IPS DF 4.7 (cell line): ENCODE measurements around the gene IL9.

ENCODE experiments used
- DNase-seq: peaks from one replicate; pipeline ENCODE4 v3.0.0-alpha.2; 2013; ENCODE audit warnings: low spot score; ENCODE audit errors: extremely low read depth

The IL9 gene

DNA sequence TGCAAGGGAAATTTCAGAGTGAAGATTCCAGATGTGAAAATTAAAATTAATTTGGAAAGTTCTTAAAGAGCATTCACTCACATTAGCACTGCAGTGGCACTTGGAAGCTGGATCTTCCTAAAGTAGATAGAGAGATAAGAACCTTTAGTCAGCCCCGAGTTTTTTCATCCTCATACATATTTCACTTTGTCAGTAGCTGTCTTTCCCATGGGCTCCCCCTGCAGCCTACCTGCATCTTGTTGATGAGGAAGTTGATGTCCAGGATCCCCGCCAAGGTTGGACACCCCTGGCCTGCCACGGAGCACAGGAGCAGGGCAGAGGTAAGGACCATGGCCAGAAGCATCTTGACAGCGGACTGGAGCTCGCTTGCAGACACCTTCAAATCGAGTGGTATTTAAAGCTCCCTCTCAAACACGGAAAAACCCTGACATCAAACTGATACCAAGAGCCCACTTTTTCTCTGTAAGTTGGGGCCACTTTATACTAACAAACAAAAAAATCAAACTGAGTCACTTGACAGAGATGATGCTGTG lies at the start of gene IL9:
TSS of gene IL9 (minus strand) at position 368 of the 533 bp plus-strand sequence. CDS start at position 343, 25 bp downstream.
- DNase-seq, result no peak

DNA sequence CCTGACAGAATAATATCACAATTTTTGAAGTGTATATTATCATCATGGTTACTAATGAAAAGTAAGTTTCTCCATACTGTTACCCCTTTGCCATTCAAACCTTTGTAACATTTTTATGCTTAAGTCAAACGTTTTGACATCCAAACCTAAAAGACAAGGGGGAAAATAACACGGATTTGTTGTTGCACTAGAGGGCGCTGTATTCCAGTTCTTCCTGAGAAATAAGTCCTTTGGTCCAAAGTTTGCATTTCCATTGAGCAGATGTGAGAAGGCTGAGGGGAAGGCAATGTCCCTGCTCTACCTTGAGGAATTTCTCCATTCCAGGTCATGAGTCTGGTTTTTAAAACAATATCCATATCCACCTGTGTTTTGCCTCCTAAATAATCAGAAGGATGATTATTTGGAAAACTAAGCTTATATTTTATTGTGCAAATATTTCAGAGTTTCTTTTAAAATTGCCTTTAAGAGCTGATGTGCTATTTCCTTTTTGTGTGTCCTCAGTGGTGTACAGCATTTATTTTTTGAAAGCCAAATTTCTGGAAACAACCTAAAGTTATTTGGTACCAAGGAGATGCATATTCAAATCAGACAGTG lies 49.4 kb upstream of the IL9 start:
- DNase-seq, result peak; percentile 28

DNA sequence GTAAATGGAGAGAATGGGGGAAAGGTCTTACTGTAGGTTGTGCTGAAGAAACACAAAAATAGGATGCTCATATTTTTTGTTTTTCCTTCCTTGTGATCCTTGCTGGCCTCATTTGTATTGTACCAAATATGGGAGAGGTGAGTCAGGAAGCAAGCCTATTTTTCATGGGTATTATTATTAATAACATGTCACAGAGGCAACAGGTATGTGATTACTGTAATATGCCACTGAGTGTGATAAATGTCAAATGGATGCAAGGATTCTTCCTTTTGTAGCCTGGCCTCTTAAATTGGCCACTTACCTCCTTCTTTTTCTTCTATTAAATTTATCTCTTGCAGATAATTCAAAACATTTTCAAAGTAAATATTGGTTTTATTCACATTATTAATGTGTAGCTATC lies 48.9 kb upstream of the IL9 start:
- DNase-seq, result no peak

DNA sequence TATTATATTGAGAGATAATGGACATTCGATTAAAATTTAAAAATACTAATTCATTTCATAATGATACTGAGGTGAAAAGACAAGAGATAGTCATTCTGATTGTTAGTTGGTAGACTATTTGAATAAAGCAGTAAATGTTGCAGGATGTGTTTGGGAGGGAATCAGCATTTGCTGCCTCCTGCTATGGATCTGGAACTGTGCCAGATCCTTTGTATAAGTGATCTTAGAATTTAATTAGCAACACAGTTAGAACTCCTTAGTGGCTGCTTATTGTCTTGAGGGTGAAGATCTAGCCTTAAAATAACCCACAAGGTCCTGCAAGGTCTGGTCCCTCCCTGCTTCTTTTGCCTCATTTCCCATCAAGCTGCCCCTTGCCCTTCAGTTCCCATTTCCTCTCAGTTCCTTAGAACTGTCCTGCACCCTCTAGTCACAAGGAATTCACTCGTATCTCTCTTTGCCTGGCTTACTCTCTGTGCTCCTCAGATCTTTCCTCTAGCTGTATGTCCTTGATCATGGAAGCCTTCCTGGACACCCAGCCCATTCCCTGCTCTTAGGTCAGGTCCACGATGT lies 46.6 kb upstream of the IL9 start:
- no peak for DNase-seq

DNA sequence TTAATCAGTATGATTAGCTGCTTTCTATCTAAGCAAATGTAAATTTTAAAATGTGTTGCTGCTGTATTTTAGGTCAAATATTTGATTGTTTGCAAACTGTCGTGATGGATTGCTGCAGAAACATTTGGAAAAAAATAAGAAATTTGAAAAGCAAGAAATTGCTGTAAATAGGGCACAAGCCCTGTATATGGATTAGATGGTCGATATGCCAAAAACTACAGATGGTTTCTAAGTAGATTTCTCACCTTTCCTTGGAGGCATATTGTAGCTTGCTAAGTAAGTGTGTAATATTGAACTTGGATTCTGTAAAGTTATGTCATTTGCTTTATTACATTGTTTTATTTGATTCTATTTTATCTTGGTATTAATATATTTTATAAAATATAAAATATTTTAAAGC lies 46.1 kb upstream of the IL9 start:
- no peak for DNase-seq

DNA sequence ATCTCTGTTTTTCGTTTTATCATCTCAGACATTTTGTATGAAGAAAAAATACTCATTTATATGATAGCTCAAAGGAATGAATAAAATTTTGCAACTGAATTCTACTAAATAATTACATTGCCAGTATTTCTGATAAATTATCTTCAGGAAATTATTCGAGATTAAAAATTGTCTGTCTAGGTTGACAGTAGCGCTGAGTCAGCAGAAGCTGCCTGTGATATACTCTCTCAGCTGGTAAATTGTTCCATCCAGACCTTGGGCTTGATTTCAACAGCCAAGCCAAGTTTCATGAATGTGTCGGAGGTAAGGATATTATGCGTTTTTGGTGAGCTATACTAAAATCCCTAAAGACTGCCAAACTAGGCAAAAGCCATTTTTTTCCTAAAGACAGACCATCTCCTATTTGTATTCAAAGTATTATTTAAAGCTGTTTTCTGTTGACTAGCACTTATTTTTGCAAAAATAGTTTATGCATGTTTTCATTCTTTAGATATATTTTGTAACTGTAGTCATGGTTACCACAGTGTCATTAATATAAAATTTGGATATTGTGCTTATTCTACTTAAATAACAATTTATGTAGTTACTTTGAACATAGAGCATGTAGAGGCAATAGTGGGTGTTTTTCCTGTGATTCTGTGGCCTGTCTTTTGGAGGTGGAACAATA lies 41.7 kb upstream of the IL9 start:
- DNase-seq, result no peak

DNA sequence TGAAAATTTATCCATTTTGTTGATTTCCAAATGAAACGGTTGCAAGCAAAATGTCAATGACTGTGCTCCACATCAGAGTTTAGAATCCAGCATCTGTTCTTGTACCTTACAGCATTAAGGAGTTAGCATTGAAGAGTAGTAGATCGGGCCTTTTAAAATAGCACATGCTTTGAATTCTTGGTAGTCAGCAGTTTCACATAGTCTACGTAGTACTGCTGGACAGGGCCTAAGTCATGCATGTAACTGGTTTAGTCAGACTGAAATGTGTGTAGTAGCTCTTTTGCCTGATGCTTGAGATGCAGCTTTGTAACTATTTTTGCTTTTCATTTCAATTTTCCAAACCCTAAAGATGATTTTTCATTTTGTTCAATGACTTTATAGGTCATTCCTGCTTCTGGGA lies 39.3 kb upstream of the IL9 start:
- no peak for DNase-seq

DNA sequence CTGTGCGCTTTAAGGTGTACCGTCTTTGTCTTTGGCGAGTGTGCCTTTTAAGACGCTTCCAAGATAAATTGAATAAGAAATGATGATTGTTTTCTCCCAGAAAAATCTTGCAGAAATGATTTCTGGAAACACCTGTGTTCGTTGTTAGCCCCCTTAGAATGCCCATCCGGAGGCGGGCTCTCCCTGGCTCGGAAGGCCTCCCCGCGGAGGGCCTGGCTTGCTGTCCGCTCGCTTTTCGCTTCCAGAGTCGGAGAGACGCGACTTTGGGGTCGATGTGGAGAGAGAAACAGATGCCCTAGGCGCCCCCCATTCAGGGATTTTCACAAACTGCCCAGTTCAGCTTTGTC lies 35.3 kb upstream of the IL9 start:
- DNase-seq, result no peak

DNA sequence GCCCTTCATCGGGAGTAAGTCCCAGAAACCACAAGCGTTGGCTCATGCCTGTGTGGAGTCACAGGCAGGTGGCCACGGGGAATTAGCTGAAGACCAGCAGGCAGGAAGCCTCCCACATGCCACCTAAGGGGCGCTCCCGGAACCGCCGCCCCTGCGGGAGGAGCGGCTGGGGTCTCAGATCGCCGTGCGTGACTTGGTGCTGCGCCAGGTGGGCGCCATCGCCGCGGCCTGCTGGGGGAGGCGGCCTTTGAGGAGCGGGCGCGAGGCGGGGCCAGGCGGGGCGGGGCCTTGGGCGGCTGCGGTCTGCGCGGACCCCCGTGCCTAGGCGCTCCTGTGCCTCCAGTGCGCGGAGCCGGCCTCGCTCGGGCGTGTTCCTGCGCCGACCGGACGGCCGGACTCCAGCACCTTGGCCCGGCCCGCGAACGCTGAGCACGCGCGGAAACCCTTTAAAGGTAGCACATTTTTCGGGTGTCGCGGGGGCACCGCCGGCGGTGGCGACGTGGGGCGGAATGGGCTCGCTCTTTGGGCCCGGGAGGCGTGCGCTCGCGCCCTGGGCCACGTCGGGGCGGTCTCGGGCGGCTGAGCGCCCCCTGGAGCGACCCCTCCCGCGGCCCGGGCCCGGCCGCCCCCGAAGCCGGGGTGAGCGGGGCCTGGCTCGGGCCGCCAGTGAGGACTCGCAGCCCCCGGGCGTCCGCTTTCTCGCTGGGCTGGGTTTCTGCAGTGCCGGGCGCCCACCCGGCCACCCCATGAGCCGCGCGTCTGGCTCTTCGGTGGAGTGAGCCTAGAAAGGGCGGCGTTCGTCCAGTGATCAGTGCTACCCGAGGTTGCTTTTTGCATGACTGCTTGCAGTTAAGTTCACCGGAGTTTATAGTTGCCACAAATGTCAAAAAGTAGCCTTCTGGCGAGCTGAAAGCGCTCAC lies 34.6 kb upstream of the IL9 start:
- DNase-seq, result no peak

DNA sequence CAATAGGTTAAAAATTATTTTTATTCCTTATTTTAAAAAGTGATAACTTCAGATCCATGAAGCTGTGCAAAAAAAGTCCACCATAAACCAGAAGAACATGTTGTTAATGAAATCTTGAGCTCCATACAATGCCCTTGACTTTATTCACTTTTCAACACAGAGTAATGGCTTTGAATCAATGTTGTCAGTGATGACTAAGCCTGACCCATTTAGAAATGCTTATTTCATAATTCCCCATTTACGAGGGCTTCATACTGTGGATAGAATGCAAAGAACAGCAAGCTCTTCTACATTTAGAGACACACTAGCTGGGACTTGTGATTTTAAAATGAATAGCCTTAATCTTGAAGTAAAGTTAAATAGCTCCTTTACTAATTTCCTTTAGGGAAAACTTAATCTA lies 25.7 kb upstream of the IL9 start:
- no peak for DNase-seq

DNA sequence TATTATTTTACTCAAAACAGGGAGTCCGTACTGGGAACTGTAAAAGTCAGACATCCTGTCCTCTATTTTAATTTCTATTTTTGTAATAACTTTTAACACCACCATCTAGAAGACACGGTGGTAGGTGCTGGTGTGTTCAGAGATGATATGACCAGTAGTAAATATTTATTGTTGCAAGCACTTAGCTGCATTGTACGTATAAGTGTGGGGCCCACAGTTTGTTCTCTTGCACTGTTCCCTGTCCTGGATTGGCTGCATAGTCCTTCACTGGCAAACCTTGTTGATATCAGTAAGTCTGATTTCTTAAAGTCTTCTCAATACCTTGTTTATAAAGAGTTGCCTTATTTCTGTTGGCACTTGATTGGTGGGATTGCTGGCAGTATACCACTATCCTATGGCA lies 24.6 kb upstream of the IL9 start:
- no peak for DNase-seq

DNA sequence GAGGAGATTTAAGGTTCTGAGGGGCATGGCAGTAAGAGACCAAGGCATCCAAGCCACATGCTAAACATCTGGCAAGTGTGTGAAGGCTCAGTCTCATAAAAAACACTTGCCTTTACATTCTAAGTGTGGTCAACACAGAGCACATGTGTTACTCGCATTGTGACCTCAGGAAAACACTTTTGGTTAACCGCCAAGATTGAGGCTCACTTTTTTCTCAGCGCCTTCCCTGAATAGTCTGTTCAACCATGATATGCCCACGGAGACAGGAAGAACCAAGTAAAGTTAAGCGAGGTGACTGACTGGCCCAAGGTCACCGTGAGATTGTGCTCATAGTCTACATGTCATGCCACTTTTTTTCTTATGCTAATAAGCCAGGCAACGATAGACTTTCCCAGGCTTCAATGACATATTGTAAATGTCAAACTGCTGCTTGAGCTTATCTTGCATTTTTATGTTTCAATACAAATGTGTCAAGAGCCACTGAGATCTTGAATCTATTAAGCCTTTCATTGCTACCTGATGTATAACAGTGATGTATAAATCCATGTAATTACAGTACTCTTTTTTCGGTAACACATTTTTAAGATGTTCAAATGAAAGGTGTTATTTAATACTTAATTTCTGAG lies 21.1 kb upstream of the IL9 start:
- no peak for DNase-seq

DNA sequence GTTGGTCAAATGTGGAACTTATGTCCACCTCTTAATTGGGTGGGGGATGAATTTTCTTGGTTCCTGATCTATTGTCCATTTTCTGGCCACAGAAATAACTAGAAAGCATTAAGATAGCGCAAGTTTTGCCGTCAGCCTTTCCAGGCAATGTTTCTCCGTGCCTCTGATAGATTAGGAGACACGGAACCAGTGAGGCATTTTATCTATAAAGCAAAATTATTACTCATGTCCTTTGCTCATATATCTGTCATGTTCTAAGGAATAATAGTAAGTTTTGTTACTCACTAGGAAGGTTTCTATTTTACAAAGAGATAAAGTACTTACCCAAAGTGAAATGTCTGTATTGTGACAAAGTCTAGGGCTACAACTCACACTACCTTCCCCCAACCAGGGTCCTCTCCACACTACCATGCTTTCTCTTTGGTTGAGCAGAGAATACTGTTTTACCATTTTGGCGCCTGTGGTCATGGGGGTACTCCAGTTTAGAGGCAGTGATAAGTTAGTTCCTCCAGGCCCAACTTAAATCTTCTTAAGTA lies 19.9 kb upstream of the IL9 start:
- no peak for DNase-seq

DNA sequence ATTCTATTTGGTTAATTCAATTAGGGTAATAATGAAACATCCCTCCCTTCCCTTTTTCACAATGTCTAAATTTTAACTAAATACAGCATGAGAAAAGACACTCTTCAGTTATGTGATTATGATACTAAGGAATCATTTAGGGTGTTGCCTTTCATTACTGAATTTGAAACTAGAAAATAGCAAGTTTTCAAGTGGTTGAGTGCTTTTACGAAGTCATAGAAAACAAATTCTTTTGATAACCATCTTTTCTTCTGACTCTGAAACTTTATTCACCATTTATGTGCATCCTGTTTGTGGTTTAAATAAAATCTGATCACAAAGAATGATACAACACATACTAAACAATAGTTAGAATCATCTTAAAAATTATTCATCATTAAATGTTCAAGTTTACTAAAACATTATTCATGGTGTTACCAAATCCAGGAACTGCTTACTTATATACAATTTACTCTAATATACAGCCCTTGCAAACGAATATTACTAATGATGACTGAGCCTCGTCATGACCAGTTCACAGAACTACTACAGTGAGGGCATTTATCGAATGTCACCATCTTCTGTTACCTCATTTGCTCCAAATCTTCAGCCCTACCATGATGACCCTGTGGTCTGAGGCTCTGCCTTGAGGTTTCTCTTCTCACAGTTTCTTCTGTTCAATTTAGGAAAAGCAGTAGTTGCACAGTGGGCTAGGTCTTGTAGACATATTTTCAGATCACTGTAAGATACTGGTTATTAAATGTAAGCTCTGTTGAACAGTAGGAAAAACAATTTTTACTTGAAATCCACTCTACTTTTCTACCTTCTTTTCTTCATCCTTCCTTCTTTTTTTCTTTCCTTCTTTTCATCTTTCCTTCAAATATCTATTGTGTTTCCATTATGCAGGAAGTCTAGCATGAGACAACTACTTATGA lies 18.3 kb upstream of the IL9 start:
- no peak for DNase-seq

DNA sequence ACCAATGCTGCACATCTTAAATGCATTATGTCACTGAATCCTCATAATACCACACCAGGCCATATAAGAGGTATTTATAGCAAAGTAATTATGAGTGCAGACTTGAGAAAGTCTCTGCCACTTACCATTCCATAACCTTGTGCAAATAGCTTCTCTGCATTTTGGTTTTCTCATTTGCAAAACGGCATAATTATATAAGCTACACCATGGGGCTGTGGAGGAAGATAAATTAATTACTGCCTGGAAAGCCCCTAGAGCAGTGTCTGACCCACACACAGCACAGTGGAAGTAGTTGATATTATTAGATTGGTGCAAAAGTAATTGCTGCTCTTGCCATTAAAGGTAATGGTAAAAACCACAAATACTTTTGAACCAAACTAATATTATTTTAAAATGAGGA lies 9.5 kb upstream of the IL9 start:
- DNase-seq, result no peak

DNA sequence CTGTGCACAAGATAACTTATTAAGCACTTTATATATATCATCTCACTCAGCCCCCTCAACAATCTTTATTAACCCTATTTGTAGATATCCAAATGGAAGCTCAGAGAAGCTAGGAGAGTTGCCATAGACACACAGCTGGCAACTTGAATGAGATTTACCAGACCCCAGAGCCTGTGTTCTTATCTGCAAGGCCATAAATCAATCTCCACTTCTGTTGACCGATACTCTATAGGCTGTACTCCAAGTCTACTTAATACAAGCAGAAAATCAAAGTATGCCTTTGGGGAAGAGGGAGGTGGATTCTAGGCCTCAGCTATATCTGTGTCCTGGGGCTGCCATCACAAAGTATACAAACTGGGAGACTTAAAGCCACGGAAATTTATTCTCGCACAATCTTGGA lies 6.0 kb upstream of the IL9 start:
- no peak for DNase-seq

DNA sequence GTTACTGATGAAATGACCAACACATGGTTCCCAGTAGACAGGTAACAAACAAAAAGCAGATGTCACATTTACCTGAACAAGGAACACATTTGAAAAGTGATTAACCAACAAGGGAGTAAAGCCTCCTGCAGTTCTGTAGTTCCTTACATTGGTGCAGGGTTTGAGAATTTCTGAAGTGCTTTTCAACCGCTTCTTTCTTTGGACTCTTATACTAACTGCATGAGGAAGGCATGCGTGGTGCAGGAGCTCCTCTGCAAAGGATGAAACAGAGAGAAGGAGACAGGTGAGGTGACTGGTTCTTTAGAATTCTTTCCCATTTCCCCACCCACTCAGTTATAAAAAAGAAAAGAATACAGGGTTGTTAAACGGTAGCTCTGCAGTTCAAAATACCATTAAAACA lies 4.6 kb upstream of the IL9 start:
- no peak for DNase-seq

DNA sequence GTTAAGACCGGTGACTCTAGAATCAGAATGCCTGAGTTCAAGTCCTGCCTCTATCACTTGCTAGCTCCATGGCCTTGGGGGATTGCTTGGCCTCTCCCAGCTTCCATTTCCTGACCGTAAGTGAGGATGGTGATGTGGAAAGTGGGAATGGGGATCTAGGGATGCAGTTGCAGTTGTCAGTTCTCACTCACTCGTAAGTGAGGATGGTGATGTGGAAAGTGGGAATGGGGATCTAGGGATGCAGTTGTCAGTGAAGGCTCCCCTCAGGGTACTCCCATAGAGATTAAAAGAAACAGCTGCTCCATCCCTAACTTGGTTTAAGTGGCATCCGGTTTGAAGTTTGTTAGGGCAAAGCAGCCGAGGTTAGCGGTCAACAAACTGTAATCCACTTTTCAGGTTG lies 3.0 kb upstream of the IL9 start:
- no peak for DNase-seq

DNA sequence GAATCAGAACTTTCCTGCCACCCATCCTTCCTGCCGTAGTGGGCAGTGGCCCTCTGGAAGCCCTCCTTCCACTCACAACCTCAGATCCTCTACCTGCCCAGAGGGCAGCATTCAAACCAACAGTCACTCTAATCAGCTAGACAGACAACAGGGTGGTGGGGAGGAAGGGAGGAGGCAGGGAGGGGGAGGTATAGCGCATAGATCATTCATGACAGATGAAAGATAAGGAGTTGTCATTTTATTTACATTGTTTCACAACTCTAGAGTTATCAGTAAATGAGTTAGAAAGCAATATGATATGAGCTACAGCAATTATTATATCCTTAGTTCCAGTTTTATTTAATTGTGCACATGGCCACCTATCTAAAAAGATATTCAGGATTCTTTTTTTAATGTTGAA lies 852 bp downstream of the IL9 start:
- DNase-seq, result no peak

DNA sequence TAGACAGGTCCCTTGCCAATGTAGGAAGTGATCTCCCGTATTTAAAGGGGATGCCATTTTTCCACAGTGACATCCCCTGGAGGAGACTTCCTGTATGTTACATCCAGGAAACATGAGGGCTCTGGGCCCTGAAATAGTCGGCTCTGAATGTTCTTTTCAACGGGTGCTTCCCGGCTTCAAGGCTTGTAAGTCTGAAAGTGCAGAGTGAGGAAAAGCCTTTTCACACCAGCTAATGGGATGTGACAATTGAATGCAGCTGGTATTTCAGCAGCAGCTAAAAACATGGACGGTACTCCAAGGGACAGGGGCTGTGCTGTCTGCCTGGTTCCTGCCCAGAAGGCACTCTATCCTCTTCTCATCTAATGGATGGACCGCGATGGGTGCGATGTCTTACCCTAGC lies 1.4 kb downstream of the IL9 start:
- no peak for DNase-seq
